Epithelial cell of prostate (primary cell): ENCODE results near the gene OPCML.

Source experiments
- DNase-seq: peaks from one replicate; pipeline ENCODE4 v3.0.0-alpha.2; 2011; ENCODE audit warnings: low read depth, low spot score
- H3K27ac ChIP-seq: fragments of 450-650 bp; 2 replicates; pipeline ENCODE4 v1.5.1; 2017; ENCODE audit warnings: mild to moderate bottlenecking

OPCML gene

DNA sequence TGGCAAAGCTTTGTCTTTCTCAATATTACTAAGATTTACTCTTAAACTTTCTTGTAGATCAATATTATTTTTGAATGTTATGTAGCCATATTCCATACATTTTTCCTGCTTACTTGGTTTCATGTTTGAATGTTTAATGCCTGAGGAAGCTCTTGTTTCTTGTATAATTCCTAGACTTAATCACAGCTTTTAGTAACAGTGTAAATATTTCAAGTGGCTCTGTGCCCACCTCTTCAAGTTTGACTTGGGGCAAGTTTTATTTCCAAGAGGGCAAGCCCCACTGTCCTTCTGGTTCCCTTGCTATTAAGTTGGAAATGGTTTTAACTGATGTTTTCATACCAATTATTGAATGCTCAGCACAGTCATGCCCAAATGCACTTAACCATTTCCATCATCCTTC is 1004.1 kb downstream of the OPCML start:
- H3K27ac ChIP-seq, result no peak overlapping the region
- DNase-seq, result no peak

DNA sequence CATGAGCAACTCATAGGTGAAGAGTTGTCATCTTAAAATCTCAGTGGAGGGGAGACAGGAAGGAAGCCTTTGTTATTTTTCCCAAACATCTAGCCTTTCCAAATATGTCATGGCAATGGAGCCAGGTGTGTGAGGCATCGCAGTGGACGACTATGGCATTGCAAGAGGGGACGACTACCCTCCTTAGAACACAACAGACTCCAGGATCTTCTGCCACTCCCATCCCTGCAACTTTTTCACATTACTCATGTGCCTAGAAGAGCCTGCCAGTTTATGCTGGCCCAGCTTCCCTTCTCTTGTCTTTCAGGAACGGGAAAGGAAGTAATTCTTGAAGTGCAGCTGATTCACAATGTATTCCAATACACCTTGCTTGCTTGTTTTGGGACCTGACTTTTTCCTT is 1008.4 kb downstream of the OPCML start:
- DNase-seq, result no peak
- no peak overlapping the region for H3K27ac ChIP-seq

DNA sequence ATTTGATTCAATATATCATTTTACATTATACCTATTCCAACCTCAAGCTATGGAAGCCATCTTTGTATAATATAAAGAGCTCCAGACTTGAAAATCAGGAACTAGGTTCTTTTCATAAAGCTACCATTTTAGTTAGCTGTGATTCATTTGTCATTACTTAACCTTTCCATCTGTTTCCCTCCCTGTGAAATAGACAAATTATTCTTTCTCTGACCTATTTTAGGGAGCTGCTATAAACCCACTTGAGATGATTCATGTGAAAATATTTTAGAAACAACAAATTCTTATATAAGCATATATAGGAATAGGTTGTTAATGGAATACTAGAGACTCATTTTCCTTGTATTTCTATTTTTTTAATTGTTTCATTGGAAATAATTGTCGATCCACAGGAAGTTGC is 1012.1 kb downstream of the OPCML start:
- H3K27ac ChIP-seq, result no peak overlapping the region
- no peak for DNase-seq

DNA sequence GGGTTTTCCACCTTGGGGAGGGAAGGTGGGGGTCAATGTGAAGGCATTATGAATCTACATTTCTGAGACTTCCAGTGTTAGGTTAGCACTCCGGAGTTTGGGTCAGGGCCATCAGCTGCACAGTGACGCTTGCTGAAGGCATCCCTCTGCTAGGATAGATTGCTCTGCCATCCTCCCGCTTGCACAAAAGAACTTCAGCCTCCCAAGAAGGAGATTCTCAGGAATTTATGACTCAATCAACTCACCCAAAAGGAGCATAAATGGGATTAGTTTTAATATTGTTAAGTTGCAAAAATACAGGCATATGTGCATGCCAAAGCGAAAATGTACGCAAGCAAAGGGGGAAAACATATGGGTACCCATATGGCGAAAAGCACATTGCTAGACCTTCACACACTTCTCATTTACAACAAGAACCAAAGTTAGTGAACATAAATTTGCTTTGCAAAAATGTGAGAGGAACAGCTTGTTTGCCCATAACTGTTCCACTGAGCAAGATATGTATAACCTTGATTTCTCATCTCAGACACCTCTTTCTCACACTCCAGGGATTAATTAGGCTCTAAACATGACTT is 1013.0 kb downstream of the OPCML start:
- DNase-seq, result no peak

DNA sequence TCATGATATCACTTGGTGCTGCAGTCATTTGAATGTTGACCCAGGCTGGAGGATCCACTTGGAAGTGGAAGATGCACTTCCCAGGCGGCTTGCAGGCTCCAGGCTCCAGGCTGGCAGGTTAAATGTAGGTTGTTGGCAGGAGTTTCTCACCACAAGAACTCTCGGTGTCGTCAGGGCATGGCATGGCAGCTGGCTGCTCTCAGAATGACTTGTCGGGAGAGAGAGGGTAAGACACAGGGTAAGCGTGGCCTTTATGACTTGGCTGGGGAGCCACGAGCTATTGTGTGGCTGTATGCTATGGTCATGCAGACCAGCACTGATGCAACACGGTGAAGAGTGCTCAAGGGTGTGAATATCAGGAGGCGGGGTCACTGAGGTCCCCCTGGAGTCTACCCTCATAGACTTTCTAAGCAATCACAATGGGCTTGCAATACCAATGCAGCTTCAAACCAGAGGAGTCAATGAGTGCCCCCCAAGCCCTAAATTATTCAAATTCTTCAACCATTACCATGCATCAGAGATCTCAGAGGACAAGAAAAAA is 1027.7 kb downstream of the OPCML start:
- DNase-seq, result no peak
- H3K27ac ChIP-seq, result no peak overlapping the region

More for the DNA sequence above, 1013.0 kb downstream of the OPCML start:
- H3K27ac ChIP-seq, result no peak overlapping the region

DNA sequence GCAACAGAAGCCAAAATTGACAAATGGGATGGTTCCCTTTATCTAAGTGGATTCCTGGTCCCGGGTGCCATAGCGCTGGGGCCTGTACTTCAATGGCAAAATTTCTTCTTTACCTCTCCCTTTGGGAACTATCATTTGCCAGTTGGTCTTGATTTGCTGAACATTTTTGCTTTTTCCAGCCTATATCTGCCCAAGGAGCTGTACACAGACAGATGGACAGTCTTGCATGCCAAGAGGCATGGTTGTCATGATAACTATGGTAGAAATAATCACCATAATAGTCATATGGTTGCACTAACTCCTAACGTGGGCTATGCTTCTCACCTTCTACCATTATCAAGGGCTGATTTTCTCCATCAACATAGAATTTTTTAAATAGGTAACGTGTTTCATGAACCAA is 1030.9 kb downstream of the OPCML start:
- no peak overlapping the region for H3K27ac ChIP-seq
- DNase-seq, result no peak

DNA sequence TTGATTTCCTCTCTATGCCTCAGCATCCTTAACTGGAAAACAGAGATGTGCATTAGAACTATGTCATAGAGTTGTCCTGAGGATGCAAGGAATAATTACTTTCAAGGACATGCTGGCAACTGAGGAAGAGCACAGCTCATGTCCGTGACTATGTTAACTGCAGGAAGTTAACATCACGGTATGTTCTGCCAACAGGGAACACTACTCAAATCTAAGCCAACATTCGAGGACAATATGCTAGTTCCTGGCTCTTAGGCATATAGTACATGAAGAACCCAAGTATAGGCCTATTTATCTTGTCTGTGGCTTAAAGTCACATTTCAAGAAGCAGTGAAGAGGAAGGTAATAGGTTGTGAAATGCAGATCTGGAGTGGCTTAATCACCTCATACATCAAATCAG is 1032.6 kb downstream of the OPCML start:
- DNase-seq, result no peak
- no peak overlapping the region for H3K27ac ChIP-seq

DNA sequence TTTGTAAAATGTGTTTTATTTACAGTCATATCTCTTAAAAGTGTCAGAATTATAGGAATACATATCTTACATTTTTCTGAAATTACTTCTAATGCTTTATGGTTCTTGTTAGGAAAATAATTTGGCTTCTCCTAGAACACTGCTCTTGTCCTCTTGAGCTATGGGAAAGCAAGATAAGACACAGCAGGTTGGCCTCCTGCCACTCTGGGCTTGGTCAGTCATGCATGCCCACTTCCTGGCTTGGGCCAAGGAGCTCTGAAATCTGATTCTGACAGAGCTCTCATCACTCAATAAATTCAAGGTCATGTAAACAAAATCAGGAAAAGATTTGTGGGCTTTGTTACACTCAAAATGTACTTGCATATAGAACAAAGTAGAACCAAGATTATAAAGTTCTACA is 1036.0 kb downstream of the OPCML start:
- DNase-seq, result no peak
- no peak overlapping the region for H3K27ac ChIP-seq

DNA sequence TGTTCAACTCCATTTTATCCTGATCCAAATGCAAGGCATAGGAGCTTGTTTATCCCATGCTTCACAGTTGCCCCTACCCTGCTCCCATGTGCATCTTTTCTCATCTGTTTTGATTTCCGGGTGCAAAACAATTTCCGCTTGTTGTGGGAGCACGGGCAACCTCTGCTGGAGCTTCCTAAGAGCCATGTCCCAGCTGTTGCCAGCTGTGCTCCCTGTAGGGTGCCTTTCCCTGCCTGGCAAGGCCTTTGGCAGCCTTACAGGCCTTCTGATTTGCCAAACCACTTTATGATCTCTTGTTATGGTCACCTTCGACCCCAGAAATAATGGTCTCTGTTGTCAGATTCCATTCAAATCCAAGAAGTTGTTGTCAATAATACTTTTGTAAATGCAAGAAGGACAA is 1038.5 kb downstream of the OPCML start:
- no peak for DNase-seq
- H3K27ac ChIP-seq, result no peak overlapping the region

DNA sequence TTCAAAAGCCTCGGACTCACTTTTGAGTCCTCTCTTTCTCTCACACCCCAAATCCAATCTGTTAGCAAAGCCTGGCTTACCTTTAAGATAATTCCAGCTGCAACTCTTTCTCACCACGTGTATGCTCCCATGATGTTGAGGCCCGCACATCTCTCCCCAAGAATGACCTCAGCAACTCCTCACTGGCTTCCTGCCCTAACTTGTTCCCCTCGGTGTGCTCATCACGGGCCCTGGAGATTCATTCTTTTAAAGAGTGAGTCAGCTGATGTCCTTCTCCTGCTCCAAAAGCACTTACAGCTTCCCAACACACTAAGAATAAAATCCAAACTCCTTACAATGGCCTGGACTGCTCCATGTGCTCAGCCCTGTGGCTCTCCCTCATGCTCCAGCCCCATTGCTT is 1041.3 kb downstream of the OPCML start:
- DNase-seq, result no peak
- H3K27ac ChIP-seq, result no peak overlapping the region

DNA sequence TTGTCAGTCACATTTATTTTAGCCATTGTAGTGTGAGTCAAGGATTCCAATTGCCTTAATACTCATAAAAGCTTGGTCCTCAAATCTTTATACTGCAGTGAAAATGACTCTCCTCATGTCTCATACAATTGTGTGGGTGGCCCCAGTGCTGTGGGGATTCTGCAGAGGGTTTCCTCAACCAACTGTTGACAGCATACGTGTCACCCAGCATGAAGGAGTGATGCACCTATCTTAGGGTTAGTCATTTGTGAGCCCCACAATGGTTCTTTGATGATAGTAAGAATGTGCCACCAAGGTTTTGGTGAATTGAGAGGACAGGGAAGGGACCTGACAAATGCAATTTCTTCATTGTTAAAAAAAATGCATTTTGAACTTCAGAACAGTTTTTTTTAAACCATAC is 1046.2 kb downstream of the OPCML start:
- DNase-seq, result no peak
- no peak overlapping the region for H3K27ac ChIP-seq

DNA sequence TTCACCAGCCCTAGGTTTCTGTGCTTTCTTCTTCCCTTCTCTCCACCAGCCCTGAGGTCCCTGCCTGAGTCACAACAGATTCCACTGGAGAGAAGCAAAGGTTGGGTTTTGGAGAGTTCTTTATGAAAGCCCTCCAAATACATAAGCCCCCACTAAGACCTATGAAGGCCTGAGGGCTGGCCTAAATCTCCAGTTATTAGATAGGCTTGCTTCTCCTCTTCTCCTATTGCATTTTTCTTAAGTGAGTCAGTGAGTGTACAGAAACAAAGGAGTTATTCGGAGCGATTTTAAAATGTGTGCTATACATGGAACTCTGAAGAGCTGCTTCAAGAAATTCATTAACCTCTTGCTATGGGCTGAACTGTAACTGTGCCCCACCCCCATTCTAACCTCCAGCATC is 1057.3 kb downstream of the OPCML start:
- no peak for DNase-seq
- no peak overlapping the region for H3K27ac ChIP-seq

DNA sequence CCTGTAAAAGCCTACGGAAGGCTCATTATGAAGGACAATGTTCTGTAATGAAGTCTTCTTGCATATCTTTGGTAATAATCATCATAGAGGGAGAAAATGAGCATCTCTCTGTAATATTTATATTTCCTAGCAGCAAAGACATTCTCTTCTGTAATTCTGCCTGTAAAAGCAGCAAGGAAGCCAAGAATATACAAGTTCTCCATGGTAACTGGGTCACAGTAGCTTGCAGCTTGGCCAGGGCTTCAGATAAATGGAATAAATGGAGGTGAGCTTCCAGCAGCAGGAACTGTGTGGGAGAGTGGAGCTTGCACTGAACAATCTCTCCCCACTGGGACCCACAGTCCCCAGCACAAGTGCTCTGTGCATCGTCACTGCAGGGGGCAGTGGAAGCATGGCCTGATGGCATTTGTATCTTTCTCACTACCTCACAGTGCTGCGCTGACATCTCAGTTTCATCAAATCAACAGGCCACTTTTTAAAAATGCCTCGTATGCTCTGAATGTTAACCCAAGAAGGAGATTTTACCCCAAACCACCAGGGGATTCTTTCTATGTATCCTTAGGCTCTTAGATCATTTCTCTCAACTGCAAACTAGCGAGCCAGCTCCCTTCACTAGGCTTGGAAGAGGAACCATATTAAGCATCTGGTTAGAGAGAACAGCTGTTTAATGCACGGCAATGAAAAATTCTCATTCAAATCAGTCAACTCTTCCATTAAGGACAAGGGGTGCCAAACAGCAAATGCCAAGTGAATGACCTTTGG is 1059.7 kb downstream of the OPCML start:
- H3K27ac ChIP-seq, result no peak overlapping the region

DNA sequence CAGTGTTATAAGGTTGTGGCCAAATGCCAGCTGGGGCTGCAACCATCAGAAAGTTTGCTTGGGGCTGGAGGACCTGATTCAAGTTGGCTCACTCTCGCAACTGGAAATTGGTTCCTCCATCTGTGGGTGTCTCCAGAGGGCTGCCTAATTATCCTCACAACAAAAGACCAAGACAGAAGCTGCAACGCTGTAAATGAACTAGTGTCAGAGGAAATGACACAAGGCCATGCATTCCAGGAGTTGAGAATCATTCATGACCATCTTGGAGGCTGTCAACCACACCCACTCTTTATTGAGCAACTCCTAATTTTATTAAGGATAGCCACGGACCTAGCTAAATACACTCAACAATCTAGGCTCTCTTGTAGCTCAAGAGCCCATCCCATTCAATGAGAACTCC is 1060.8 kb downstream of the OPCML start:
- H3K27ac ChIP-seq, result no peak overlapping the region
- no peak for DNase-seq

More for the DNA sequence above, 1059.7 kb downstream of the OPCML start:
- DNase-seq, result no peak

DNA sequence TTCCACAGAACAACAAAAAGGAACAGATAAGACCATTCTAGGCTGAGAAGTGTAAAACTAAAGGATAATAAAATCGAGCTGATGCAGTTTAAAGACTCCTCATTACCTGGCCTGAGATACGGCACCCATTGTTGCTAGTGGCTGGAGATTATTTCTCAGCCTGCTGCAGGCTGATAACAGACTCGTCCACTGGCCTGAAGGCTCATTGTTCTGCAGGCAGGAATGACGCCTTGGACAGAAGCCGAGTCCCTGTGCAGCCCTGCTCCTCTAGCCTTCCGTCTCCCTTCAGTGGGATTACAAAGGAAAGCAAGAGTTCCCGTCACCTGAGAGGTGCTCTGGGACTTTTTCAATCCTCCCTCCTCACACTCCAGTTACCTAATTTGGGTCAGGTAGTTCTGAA is 1065.3 kb downstream of the OPCML start:
- DNase-seq, result no peak
- no peak overlapping the region for H3K27ac ChIP-seq

DNA sequence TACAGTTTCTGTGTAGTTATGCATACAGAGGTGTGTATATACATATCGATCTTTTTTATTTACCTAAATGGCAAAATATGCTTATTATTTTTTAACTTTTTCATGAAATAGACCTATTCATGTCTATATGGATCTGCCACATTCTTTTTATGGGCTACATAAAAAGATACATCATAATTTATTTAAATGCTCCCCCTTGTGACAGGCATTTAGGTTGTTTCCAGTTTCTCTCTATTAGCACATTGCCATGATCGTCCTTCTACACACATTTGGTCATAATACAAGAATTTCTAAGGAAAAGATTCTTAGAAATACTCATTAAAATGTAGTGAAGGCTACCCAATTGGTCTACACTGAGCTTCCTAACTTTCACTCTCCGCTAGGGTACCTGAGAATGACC is 1067.4 kb downstream of the OPCML start:
- H3K27ac ChIP-seq, result no peak overlapping the region
- no peak for DNase-seq

DNA sequence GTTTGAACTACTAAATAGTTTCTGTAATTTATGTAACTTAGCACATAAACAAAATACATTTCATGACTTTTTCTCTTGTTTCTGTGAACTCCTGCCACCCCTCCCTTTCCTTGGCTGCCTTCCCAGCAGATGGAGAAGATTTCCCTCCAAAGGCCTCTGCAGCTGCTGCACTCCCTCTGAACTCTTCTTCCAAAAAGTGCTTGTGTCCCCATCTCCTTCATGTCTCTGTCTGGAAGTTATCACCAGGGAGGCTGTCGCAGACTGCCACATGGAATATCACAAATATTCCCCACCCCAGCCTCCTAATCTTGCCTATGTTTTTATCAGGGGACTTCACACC is 1068.3 kb downstream of the OPCML start:
- H3K27ac ChIP-seq, result no peak overlapping the region
- DNase-seq, result no peak

DNA sequence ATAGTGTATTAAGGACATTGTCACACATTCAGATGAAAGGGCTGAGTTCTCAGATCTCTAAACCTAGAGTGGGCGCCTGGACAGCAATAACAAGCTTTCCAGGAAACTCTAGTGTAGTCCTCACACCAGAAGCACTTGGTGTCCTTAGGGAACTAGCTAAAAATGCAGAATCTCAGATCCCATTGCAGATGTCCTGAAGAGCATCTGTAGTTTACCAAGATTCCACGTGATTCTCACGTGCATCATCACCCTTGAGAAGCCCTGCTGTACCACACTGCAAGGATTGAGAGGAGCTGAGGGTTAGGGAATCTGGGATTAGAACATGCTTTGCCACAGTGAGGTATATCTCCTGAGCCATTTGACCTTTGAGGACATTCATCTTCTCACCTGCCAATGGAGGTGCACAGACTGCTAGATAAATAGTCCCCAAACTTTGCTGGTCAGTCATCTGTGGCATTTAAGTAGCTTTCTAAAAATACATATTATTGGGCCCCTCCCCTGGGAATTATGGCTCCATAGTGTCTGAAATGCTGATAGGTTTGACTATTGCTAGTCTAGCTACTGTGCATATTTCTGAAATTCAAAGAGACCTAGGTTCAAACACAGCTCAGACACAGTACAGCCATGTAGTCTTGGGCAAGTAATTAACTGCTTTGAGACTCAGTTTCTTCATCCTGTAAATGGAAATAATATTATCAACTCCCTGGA is 1068.9 kb downstream of the OPCML start:
- no peak overlapping the region for H3K27ac ChIP-seq
- no peak for DNase-seq

DNA sequence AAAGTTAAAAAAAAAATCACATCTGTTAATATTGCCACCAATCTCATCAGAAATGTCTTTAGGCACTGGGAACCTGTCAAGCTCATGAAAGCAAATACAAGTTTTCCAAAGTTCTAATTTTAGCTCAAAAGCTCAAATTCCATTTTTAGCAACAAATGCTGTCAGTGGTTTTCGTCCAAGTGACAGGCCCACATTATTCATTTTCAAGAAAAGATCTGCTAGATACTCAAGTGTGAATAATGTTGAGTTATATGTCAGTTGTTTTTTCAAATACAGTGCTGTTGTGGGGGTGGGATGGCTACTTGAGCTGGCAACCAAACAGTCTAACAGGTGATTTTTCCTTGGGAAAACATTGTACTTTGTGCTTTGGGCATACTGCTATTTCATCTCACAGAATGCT is 1072.6 kb downstream of the OPCML start:
- DNase-seq, result no peak
- H3K27ac ChIP-seq, result no peak overlapping the region

DNA sequence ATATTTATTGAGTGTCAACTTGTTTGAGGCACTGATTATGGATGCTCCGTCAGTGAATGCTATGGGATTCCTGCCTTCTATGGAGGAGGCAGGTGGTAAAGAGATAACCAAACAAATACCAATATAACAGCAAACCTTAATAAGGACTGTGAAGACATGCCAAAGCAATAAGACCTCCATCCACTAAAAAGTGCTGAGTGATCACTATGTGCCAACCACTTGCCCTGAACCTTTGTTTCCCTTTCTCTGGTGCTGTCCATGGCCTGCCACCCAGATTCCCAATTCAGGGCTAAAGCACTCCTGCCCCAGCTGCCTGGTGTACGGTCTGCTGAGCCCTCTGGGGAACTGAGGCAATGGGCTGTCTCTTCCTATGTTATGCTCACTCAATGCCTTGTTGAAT is 1074.9 kb downstream of the OPCML start:
- DNase-seq, result no peak
- H3K27ac ChIP-seq, result no peak overlapping the region

DNA sequence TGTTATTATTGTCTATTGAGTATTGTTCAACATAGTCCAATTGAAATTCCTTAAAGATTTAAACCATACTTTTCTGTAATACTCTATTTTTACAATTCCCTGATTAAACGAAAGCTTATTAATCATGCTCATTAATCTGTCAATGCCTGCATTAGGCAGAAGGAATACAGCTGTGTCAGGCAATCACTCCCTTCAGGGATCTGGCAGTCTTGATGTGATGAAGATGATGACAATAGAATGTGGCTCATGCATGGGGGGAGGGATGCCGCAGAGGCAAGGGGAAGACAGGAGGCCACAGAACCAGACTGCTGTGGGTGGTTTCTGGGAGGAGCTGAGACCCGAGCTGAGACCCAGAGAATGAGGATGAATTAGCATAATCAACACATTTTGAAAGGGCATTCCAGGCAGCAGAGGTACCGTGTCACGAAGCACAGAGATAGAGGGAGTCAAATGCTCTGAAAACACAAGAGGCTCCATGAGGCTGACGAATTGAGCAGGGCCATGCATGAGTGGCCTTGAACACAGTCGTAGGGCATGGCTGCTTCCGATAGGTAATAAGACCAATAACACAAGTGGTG is 1075.5 kb downstream of the OPCML start:
- no peak for DNase-seq
- H3K27ac ChIP-seq, result no peak overlapping the region
